ENCODE results near the gene KANSL1.
A peak's percentile ranks its signal among the peaks of the same experiment; 100 is the strongest.
"Not testable (repeated sequence)": the region's sequence is repeated elsewhere in the genome, so short reads cannot be mapped to it uniquely, and the experiment has no call there.

Gene KANSL1

DNA sequence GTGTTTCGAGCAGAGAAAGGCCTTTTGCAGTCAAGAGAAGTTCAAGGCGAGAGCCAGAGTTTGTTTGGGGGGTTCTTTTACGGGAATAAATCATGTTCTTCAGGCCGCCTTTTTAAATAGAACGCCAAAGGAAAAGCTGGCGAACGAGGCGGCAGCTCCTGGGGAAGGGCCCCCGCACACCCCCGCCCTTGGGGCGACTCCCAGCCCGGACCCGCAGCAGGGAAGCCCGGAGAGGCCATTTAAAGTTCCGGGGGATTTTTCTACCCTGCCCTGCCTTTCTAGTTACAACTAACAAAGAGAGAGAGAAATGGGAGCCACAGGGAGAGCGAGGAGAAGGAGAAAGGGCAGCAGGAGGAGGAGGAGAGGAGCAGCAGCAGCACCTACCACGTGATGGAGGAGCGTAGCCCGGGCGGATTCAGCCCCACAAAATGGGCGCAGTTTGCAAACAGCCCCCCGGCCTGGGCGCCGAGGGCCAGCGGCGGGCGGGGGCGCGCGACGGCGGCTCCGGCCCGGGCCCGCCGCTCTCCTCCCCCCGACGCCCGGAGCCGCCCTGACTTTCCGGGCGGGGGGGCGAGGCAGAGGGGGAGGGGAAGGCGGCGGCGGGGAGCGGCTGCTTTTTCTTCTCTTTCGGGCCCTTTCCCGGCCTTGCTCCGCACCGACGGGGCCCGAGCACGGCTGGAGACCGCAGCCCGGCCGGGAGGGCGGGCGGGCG, 634 bp downstream of the KANSL1 start:
- peak; percentile 82 for DNase-seq

DNA sequence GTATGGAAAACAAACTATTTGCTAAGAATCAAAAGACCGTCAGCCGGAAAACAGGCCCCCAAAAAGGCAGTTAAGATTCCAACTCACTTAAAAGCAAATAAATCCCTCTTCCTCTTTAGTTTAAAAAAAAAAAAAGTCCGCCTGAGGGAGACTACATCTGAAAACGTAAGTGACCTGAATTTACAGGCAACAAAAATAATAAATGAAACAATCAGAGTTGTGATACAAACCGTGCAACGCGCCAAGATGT, 1.1 kb downstream of the KANSL1 start:
- no peak for DNase-seq

DNA sequence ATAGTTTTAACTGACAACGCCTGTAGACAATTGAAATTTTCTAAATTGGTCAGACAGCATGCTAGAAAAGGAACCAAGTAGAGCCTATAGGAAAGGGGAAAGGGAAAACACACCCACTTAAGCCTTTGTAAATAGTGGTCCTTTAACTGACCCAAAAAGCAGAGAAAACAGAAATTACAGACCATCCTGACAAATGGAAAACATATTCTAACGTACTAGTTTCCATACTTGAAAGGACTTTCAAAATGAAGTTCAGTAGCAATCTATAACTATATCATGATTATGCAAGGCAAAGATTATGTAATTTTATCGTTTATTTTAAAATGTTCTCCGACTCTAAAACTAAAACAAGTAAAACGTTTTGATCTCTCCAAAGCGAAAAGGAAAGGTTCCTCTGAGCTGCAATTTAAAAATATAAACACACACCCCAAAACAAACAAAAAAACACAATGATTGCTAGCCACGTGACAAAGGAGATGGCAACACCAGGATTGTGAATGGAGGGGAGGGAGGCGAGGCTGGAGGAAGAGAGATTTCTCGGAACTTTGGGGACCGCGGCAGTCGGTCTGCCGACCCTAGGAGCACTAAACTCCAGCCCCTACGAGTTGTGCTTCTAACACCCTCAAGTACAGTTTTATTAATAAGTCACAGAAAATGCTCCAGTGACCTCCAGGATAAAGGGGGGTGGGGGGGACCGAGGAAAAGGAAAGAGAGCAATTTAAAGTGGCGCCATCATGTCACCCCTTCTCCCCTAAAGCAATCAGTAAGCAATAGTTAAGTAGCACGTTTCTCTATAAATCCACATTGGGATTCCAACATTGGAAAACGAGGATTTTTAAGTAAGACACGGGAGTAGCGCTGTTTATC, 1.7 kb downstream of the KANSL1 start:
- peak; percentile 70 for DNase-seq

DNA sequence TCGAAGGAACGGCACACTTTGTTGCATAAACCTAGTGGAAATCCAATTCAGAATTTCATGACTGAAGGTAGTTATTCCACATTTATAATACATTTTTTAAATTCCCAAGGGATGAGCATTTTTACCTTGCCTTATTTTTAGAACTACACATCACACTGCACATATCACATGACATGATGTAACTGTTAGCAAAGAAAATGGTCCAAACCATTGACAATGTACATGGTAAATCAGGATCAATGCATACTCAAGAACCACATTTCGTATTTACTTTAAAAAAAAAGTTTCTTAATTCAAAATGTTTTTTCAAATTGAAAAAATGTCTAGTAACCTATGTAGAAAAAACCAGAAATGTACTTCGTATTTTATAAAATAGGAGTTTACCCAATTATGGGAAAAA, 2.5 kb downstream of the KANSL1 start:
- no peak for DNase-seq

DNA sequence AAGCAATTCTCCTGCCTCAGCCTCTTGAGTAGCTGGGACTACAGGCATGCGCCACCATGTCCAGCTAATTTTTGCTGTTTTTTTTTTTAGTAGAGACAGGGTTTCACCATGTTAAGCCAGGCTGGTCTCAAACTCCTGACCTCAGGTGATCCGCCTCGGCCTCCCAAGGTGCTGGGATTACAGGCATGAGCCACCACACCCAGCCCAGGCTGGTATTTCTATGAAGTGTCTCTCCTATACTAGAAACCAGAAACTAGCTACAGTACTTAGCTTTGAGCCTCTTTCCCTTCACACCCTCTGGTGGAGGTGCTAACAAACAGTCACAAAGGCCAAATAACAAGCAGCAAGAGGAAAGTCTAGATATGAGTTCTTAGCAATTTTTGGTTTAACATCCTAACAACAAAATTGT, 6.4 kb downstream of the KANSL1 start:
- peak; percentile 45 for DNase-seq

DNA sequence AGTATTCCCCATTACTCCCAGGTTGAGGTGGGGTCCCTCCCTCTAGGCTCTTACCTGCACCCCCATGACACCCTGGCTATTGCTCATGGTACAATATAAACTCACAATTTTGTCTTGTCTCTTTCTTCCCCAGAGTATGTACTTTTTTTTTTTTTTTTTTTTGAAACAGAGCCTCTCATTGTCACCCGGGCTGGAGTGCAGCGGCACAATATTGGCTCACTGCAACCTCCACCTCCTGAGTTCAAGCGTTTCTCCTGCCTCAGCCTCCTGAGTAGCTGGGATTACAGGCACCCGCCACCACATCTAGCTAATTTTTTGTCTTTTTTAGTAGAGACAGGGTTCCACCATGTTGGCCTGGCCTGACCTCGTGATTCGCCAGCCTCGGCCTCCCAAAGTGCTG, 8.5 kb downstream of the KANSL1 start:
- DNase-seq = no peak

DNA sequence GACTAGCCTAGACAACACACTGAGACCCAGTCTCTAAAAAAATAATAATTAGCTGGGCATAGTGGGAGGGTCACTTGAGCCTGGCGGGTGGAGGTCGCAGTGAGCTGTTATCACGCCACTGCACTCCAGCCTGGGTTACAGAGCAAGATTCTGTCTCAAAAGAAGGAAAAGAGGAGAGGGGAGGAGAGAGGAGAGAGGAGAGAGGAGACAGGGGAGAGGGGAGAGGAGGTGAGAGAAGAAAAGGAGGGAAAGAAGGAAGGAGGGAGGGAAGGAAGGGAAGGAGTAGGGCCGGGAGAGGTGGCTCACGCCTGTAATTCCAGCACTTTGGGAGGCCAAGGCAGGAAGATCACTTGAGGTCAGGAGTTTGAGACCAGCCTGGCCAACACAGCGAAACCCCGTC, 9.8 kb downstream of the KANSL1 start:
- DNase-seq = not testable (repeated sequence)

DNA sequence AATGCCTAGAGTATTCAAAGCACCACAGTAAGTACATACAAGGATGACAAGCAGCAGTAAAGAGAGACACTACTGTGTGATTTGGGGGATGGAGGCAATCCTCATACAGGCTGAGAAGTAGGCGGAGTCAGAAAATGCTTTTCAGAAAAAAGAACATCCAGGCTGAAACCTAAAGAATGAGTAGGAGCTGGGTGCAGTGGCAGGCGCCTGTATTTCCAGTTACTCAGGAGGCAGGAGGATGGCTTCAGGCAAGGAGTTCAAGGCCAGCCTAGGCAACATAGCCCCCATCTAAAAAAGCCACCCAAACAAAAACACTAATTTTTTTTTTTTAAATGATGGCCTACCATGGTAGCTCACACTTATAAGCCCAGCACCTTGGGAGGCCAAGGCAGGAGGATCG, 10.3 kb downstream of the KANSL1 start:
- peak; percentile 32 for DNase-seq

DNA sequence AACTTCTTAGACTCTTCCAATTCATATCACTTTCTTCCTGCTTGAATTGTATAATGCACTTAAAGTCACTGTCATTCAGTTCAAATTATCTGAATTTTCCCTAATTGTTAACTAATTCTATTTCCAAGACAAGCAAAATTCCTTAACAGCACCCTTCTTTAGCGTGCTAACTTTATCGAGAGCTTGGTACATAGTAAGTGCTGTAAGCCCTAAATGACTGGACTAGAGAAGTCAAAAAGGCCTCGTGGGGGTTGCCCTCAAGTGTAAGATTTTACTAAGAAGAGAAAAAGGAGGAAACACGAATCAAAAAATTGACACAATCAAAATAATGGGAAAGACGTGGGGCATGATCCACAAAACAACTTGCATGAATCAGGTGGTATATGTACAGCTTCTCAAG, 11.3 kb downstream of the KANSL1 start:
- DNase-seq = no peak

DNA sequence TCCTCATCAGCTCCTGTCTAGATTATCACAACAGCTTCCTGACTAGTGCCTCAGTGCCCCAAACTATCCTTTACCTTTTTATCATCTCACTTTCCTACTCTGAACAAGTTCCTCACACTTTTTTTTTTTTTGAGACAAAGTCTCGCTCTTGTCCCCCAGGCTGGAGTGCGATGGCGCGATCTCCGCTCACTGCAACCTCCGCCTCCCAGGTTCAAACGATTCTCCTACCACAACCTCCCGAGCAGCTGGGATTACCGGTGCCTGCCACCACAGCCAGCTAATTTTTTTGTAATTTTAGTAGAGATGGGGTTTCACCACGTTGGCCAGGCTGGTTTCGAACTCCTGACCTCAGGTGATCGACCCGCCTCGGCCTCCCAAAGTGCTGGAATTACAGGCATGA, 11.9 kb downstream of the KANSL1 start:
- not testable (repeated sequence) for DNase-seq

DNA sequence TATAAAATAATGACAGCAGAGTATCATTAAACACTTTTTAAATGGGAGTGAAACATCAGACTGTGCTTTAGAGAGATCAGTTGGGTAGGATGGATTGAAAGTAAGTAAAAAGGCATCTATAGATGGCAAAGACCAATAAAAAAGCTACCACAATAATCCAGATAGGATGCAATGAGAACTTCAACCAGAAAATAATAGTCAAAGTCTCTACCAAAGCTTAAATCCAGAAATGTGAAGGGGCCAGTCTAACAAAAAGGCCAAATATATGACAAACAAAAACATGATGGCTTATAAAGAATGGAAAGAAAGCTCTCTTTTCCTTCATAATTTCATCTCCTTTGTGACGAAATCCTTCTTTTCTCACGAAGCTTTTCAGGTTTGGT, 12.3 kb downstream of the KANSL1 start:
- DNase-seq = no peak

DNA sequence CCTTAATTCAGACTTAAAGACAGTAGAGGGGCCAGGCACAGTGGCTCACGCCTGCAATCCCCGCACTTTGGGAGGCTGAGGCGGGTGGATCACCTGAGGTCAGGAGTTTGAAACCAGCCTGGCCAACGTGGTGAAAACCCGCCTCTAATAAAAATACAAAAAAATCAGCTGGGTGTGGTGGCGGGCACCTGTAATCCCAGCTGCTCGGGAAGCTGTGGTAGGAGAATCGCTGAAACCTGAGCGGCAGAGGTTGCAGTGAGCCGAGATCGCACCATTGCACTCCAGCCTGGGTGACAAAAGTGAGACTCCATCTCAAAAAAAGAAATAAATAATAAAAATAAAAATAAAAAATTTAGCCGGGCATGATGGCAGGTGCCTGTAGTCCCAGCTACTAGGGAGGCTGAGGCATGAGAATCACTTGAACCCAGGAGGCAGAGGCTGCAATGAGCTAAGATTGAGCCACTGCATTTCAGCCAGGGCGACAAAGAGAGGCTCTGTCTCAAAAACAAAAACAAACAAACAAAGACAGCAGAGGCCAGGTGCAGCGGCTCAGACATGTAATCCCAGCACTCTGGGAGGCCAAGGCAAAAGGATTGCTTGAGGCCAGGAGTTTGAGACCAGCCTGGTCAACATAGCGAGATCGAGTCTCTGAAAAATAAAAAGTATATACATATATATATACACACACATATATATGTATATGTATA, 12.9 kb downstream of the KANSL1 start:
- not testable (repeated sequence) for DNase-seq

DNA sequence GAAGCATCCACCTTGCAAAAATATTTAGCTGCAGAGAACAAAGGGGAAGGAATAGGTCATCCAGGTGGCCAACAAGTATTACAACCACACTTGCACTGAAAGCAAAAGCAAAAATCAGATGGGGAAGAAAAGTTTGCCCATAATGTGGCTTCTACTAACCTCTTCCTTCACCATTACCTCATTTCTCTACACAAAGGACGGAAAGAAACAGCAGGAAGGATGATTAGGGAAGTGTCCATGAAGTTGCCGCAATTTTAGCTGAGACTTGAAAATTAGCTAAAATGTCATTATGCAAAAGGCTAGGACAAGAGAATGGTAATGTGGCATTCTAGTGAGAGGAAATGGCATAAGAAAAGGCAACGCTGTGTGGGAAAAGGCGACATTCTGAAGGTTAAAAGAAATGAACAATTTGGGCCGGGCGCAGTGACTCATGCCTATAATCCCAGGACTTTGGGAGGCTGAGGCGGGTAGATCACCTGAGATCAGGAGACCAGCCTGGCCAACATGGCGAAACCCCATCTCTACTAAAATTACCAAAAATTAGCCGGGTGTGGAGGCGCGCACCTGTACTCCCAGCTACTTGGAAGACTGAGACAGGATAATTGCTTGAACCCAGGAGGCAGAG, 13.7 kb downstream of the KANSL1 start:
- DNase-seq = no peak

DNA sequence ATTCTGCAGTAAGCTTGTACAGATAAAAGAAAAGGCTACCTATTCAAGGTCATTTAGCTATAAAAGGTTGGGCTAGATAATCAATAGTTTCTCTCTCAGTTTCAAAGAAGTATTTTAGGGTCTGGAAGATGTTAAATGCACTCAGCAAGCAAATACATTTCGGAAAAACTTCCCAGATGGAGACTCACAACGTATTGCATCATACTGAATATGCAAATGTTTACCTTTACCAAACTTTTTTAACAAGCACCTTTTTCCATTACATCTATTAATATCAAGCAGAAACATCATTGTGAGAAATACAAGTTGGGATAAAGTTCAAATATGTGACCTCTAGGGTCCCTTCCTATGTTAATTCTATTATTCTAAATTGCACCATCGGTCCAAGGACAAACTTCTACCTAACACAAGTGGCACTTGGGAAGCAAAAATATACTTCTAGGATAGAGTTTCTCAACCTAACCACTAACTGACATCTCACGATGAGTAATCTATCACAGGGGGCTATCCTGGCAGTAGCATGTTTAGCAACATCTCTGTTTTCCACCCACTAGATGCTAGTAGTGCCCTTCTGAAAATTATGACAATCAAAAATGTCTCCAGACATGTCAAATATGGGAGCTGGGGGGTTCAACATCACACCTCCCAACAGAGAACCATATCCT, 14.5 kb downstream of the KANSL1 start:
- no peak for DNase-seq

DNA sequence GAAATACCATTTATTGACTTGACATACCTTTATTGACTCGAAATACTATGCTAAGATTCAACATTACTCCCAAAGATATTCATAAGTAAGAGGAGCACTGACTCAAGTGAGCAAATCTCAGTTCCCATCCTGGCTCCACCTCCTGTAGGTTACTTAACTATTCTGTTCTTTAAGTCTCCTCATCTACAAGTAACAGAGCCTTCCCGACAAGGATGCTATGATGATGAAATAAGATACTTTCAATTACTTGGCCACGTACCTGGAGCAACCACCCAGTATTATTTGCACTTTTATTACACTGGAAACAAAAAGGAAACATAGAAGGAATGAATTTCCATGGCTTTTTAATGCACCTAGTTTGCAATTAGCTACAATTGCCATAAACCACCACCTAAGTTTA, 16.3 kb downstream of the KANSL1 start:
- no peak for DNase-seq

DNA sequence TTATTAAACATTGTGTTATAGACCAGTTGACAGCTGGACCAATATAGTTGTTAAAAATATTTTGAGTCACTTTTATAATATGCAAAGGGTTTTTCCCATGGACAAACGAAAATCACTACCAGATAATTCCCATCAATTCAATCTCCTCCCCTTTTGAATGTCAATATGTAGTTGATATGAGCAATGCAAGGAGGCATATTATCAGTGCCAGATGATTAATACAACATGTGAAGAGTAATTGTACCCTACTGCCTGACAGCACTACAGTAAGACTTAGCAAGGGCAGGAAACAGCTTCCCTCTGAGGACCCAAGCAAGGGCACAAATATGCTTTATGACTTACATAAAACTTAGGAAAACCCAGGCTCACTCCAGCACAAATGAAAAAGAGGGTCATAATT, 17.3 kb downstream of the KANSL1 start:
- DNase-seq = no peak

DNA sequence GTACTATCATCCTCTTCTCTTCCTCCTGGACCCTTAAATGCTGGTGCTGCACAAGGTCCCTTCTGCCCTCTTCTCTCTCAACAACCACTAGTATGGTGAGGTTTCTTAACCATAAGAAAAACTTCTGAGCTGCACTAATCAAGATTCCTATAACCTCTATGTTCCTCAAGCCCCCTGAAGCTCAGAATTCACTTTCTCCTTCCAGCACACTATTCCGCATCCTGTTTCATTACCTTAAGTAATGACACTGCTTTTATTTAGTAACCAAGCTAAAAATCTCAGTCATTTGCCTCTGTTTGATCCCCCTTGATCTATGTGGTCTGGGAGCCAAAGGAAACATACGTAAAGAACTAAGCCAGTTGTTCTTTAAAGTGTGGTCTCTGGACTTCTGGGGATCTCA, 20.1 kb downstream of the KANSL1 start:
- DNase-seq = no peak

DNA sequence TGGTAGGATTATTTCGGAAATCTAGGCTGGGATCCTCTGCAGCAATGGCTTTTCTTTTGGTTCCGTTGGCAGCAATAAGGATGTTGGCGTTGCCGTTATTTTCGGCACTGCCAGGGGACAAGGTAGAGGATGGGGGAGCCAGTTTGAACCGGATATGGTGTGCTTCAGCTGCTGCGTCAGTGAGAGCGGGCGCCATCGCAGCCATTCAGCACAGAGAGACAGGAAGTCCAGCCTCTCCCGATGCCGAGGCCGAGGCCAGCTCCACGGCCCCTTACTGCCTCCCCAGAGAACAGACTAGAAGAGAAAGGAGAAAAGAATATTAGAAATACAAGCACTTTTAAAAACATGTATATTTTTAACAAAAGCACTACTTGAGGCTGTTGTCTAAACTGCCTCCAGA, 21.3 kb downstream of the KANSL1 start:
- DNase-seq = no peak

DNA sequence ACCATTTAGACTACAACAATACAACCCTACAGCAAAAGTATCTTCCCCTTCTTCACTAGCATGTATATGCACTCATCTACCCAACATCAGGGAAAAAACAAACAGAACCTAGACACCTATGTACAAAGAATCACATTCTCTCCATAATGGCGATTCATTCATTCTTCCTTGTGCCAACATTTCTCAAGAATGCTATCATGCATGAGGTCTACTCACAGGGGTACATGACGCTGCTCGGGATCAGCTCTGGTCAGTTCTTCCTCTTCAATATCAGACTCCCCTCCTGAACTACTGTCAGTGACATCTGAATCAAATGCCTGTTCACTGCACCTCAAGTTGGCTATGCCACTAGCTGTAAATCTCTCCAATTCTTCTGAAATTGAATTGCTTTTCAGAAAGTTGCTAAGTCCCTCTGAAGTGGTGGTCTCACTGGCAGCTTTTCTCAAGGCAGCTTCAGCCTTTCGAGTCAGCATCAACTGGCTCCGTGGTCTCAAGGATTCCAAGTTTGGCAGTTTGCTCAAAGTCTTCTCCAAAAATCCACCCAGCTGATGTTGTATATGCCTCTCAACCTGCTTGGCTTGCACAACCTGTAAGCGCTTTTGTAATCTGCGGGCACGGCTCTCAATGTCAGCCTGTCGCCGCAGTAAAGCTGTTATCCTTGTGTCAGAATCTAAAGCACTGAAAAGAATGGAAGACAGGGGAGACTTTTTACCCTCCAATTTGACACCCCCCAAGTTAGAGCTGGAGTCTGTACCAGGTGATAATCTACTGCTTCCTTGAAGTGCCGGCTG, 22.4 kb downstream of the KANSL1 start:
- DNase-seq = no peak

DNA sequence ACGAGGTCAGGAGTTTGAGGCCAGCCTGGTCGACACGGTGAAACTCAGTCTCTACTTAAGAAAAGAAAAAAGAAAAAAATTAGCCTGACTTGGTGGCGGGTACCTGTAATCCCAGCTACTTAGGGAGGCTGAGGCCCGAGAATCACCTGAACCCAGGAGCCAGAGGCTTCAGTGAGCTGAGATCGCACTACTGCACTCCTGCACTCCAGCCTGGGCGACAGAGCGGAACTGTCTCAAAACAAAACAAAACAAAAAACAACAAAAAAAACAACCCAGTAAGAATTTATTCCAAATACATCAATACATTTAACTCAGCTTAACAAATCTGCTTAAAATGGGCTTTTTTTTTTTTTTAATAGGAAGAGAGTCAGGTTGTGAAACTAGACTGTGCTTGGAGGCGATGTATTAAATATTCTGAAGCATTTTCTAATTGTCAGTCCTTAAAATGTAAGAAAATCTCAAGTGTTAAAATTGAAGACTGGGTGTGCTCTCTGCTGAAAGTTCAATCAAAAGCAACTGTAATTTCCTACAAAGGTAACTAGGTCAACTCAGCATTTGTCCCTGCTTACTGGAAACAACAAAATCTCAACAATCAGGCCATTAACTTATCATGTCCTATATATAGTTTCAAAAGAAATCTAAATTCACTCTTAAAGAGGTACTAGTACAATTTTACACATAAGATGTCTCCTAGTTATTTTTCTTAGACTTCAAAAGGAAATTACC, 23.2 kb downstream of the KANSL1 start:
- no peak for DNase-seq

DNA sequence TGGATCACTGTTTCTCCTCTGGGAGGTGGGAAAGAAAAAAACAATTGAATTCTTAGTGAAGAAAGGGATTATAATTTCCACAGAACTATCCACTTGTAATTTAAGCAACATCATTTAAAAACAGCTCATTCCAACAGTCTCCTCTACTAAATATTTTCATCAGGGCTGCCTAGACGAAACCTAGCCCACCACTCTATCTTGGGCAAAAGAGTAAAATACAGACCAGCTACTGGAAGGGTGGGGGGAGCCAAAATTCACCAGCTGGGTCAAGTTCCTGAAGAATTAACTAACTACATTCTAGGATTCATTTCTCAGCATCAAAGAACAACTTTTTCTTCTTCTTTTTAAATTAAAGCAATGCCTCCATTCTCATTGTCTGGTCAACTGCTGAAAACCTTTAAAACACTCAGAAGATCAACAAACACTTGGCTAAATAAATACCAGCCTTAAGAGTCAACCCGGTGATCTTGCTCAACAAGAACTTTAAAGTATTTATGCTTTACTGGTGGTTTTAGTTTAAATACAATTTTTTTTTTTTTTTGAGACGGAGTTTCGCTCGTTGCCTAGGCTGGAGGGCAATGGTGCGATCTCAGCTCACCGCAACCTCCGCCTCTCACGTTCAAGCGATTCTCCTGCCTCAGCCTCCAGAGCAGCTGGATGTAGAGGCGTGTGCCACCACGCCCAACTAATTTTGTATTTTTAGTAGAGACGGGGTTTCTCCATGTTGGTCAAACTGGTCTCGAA, 25.2 kb downstream of the KANSL1 start:
- no peak for DNase-seq
